ENCODE data around the gene CARMIL1.
A peak's percentile ranks its signal among the peaks of the same experiment; 100 is the strongest.

Gene CARMIL1

GRCh38 chr6:25311331-25311840 is 32.2 kb downstream of the CARMIL1 start:
- Histone ChIP-seq H4K8ac (ENCODE audit: low read length) (no peak overlapping the region), H2BK15ac (ENCODE audit: low read depth, poor library complexity, severe bottlenecking) (no peak overlapping the region), H3K79me1 (replicated peaks; ENCODE audit: low read length, poor library complexity, severe bottlenecking) (peaks cover 17% of the 10 kb centered on the region), H3K36me3 (ENCODE audit: control insufficient read depth in 1 of 2, insufficient read depth in 2 of 2, low read depth in 1 of 2, low read length in 2 of 2) (no peaks in the 10 kb centered on the region), H3K27me3 (ENCODE audit: control insufficient read depth in 1 of 2, insufficient read depth in 1 of 2, low read length in 2 of 2) (no peaks in the 10 kb centered on the region), H2BK120ac (ENCODE audit: low read depth, low read length) (peak overlapping the region; percentile 19), H3K23ac (ENCODE audit: low read length in 2 of 2) (no peak overlapping the region), H4K91ac (ENCODE audit: low read length) (no peak overlapping the region), H3K27ac (ENCODE audit: low read length, poor library complexity, severe bottlenecking) (no peak overlapping the region), H3K4me1 (ENCODE audit: control insufficient read depth, insufficient read depth, low read depth, low read length) (peaks cover 5% of the 10 kb centered on the region), H2BK12ac (ENCODE audit: low read length in 2 of 2) (no peak overlapping the region), H2BK5ac (ENCODE audit: low read depth, low read length, poor library complexity, severe bottlenecking) (no peak overlapping the region), H3K9ac (ENCODE audit: low read length) (peak overlapping the region; percentile 80), H3K14ac (ENCODE audit: low read length in 2 of 2) (no peak overlapping the region), H3K4me2 (ENCODE audit: low read length, poor library complexity, severe bottlenecking) (no peak overlapping the region), H2AK5ac (ENCODE audit: low read length, severe bottlenecking) (peak overlapping the region; percentile 9), H3K9me3 (ENCODE audit: control insufficient read depth, low read length) (no peaks in the 10 kb centered on the region), H3K18ac (ENCODE audit: low read depth in 1 of 2, low read length in 2 of 2) (no peak overlapping the region), H3K4ac (ENCODE audit: low read depth in 1 of 2, low read length in 2 of 2) (no peak overlapping the region), H2AFZ (ENCODE audit: low read depth, low read length) (no peak overlapping the region), H3K4me3 (ENCODE audit: insufficient read depth in 1 of 2, low read depth in 1 of 2, low read length in 2 of 2) (no peak overlapping the region)
- peak; percentile 28 for DNase-seq
- WGBS = no CpG with 5 or more reads among the region's 1 CpG

- Histone ChIP-seq H3K36me3 (ENCODE audit: control insufficient read depth in 1 of 2, insufficient read depth in 2 of 2, low read depth in 1 of 2, low read length in 2 of 2) (no peaks in the 10 kb centered on the region), H3K27ac (ENCODE audit: low read length, poor library complexity, severe bottlenecking) (no peak overlapping the region), H3K4ac (ENCODE audit: low read depth in 1 of 2, low read length in 2 of 2) (no peak overlapping the region), H3K27me3 (ENCODE audit: control insufficient read depth in 1 of 2, insufficient read depth in 1 of 2, low read length in 2 of 2) (no peaks in the 10 kb centered on the region), H4K91ac (ENCODE audit: low read length) (no peak overlapping the region), H3K9me3 (ENCODE audit: control insufficient read depth, low read length) (no peaks in the 10 kb centered on the region), H2BK5ac (ENCODE audit: low read depth, low read length, poor library complexity, severe bottlenecking) (no peak overlapping the region), H2AK5ac (ENCODE audit: low read length, severe bottlenecking) (no peak overlapping the region), H3K18ac (ENCODE audit: low read depth in 1 of 2, low read length in 2 of 2) (no peak overlapping the region), H2AFZ (ENCODE audit: low read depth, low read length) (no peak overlapping the region), H3K23ac (ENCODE audit: low read length in 2 of 2) (no peak overlapping the region), H2BK12ac (ENCODE audit: low read length in 2 of 2) (no peak overlapping the region), H3K4me1 (ENCODE audit: control insufficient read depth, insufficient read depth, low read depth, low read length) (peaks cover 5% of the 10 kb centered on the region), H4K8ac (ENCODE audit: low read length) (no peak overlapping the region), H3K4me2 (ENCODE audit: low read length, poor library complexity, severe bottlenecking) (no peak overlapping the region), H2BK15ac (ENCODE audit: low read depth, poor library complexity, severe bottlenecking) (no peak overlapping the region), H3K14ac (ENCODE audit: low read length in 2 of 2) (no peak overlapping the region), H3K9ac (ENCODE audit: low read length) (peak overlapping the region; percentile 80), H2BK120ac (ENCODE audit: low read depth, low read length) (no peak overlapping the region), H3K4me3 (ENCODE audit: insufficient read depth in 1 of 2, low read depth in 1 of 2, low read length in 2 of 2) (peak overlapping the region in 1 of 2 experiments; percentile 40), H3K79me1 (replicated peaks; ENCODE audit: low read length, poor library complexity, severe bottlenecking) (peaks cover 21% of the 10 kb centered on the region)
- DNase-seq = no peak
- no CpG with 5 or more reads among the region's 2 CpGs for WGBS
These were observed 33.0 kb downstream of the CARMIL1 start for GRCh38 chr6:25312034-25312620.

- H3K4me1 ChIP-seq (ENCODE audit: control insufficient read depth, insufficient read depth, low read depth, low read length) = peaks cover 5% of the 10 kb centered on the region
- no peak overlapping the region for H3K4ac ChIP-seq (ENCODE audit: low read depth in 1 of 2, low read length in 2 of 2)
- H3K18ac ChIP-seq (ENCODE audit: low read depth in 1 of 2, low read length in 2 of 2) = no peak overlapping the region
- H3K79me1 ChIP-seq (replicated peaks; ENCODE audit: low read length, poor library complexity, severe bottlenecking) = peaks cover 23% of the 10 kb centered on the region
- H3K4me3 ChIP-seq (ENCODE audit: insufficient read depth in 1 of 2, low read depth in 1 of 2, low read length in 2 of 2) = peak overlapping the region in 1 of 2 experiments; percentile 40
- no peak overlapping the region for H3K23ac ChIP-seq (ENCODE audit: low read length in 2 of 2)
- H2BK5ac ChIP-seq (ENCODE audit: low read depth, low read length, poor library complexity, severe bottlenecking) = no peak overlapping the region
- H2BK15ac ChIP-seq (ENCODE audit: low read depth, poor library complexity, severe bottlenecking) = no peak overlapping the region
- 0% methylated on average over 1 of the region's 2 CpGs for WGBS
- H3K4me2 ChIP-seq (ENCODE audit: low read length, poor library complexity, severe bottlenecking) = no peak overlapping the region
- no peak overlapping the region for H4K8ac ChIP-seq (ENCODE audit: low read length)
- no peak overlapping the region for H2AFZ ChIP-seq (ENCODE audit: low read depth, low read length)
- H3K27me3 ChIP-seq (ENCODE audit: control insufficient read depth in 1 of 2, insufficient read depth in 1 of 2, low read length in 2 of 2) = no peaks in the 10 kb centered on the region
- H2BK120ac ChIP-seq (ENCODE audit: low read depth, low read length) = no peak overlapping the region
- no peak overlapping the region for H3K14ac ChIP-seq (ENCODE audit: low read length in 2 of 2)
- DNase-seq = peak; percentile 30
- no peaks in the 10 kb centered on the region for H3K36me3 ChIP-seq (ENCODE audit: control insufficient read depth in 1 of 2, insufficient read depth in 2 of 2, low read depth in 1 of 2, low read length in 2 of 2)
- H3K9ac ChIP-seq (ENCODE audit: low read length) = peak overlapping the region; percentile 80
- H2BK12ac ChIP-seq (ENCODE audit: low read length in 2 of 2) = no peak overlapping the region
- no peak overlapping the region for H4K91ac ChIP-seq (ENCODE audit: low read length)
- no peaks in the 10 kb centered on the region for H3K9me3 ChIP-seq (ENCODE audit: control insufficient read depth, low read length)
- H2AK5ac ChIP-seq (ENCODE audit: low read length, severe bottlenecking) = no peak overlapping the region
- no peak overlapping the region for H3K27ac ChIP-seq (ENCODE audit: low read length, poor library complexity, severe bottlenecking)
These were observed 33.5 kb downstream of the CARMIL1 start for GRCh38 chr6:25312703-25313102.

- no peak overlapping the region for H3K14ac ChIP-seq (ENCODE audit: low read length in 2 of 2)
- no peak overlapping the region for H2AFZ ChIP-seq (ENCODE audit: low read depth, low read length)
- no peaks in the 10 kb centered on the region for H3K9me3 ChIP-seq (ENCODE audit: control insufficient read depth, low read length)
- H3K4me1 ChIP-seq (ENCODE audit: control insufficient read depth, insufficient read depth, low read depth, low read length) = peaks cover 7% of the 10 kb centered on the region
- H2BK5ac ChIP-seq (ENCODE audit: low read depth, low read length, poor library complexity, severe bottlenecking) = no peak overlapping the region
- H2BK12ac ChIP-seq (ENCODE audit: low read length in 2 of 2) = no peak overlapping the region
- H3K18ac ChIP-seq (ENCODE audit: low read depth in 1 of 2, low read length in 2 of 2) = no peak overlapping the region
- no peak overlapping the region for H3K4me3 ChIP-seq (ENCODE audit: insufficient read depth in 1 of 2, low read depth in 1 of 2, low read length in 2 of 2)
- H4K8ac ChIP-seq (ENCODE audit: low read length) = no peak overlapping the region
- H2AK5ac ChIP-seq (ENCODE audit: low read length, severe bottlenecking) = no peak overlapping the region
- no peak overlapping the region for H3K4me2 ChIP-seq (ENCODE audit: low read length, poor library complexity, severe bottlenecking)
- H3K27ac ChIP-seq (ENCODE audit: low read length, poor library complexity, severe bottlenecking) = no peak overlapping the region
- no peak overlapping the region for H2BK120ac ChIP-seq (ENCODE audit: low read depth, low read length)
- no peak overlapping the region for H3K4ac ChIP-seq (ENCODE audit: low read depth in 1 of 2, low read length in 2 of 2)
- no peaks in the 10 kb centered on the region for H3K27me3 ChIP-seq (ENCODE audit: control insufficient read depth in 1 of 2, insufficient read depth in 1 of 2, low read length in 2 of 2)
- peaks cover 34% of the 10 kb centered on the region for H3K79me1 ChIP-seq (replicated peaks; ENCODE audit: low read length, poor library complexity, severe bottlenecking)
- no peak overlapping the region for H3K23ac ChIP-seq (ENCODE audit: low read length in 2 of 2)
- no peak for DNase-seq
- no peak overlapping the region for H2BK15ac ChIP-seq (ENCODE audit: low read depth, poor library complexity, severe bottlenecking)
- H3K9ac ChIP-seq (ENCODE audit: low read length) = no peak overlapping the region
- 100% methylated on average over 1 of the region's 2 CpGs for whole genome bisulfite sequencing
- H4K91ac ChIP-seq (ENCODE audit: low read length) = no peak overlapping the region
- no peaks in the 10 kb centered on the region for H3K36me3 ChIP-seq (ENCODE audit: control insufficient read depth in 1 of 2, insufficient read depth in 2 of 2, low read depth in 1 of 2, low read length in 2 of 2)
These were observed 35.5 kb downstream of the CARMIL1 start for GRCh38 chr6:25314509-25315175.
